ENCODE results near the gene AGPS. TPM values are rescaled to one million over a fixed set of nuclear protein-coding genes. Genes with fewer than 3 reads are reported as not detected.
"Not testable (repeated sequence)": the region's sequence is repeated elsewhere in the genome, so short reads cannot be mapped to it uniquely, and the experiment has no call there.

The AGPS gene
- total RNA-seq, 1 experiment from 2014 or later: 69.9 TPM

DNA sequence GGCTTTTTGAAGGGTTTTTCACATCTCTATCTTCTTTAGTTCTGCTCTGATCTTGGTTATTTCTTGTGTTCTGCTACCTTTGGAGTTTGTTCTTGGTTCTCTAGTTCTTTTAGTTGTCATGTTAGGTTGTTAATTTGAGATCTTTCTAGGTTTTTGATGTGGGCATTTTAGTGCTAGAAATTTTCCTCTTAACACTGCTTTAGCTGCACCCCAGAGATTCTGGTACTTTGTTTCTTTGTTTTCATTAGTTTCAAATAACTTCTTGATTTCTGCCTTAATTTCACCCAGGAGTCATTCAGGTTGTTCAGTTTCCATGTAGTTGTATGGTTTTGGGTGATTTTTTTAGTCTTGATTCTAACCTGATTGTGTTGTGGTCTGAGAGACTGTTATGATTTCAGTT, 34.7 kb downstream of the AGPS start:
- CTCF ChIA-PET: no interaction called here
- no peak overlapping the region for H3K4me3 Mint-ChIP-seq (ENCODE audit: low read depth, unreplicated experiment)
- H3K27me3 Mint-ChIP-seq (ENCODE audit: unreplicated experiment): no peaks in the 10 kb centered on the region
- peaks cover 18% of the 10 kb centered on the region for H3K9me3 Mint-ChIP-seq (ENCODE audit: low read depth, unreplicated experiment)
- no TSS peak for BruUV-seq (replicated peaks)
- H3K27ac Mint-ChIP-seq (ENCODE audit: unreplicated experiment): no peak overlapping the region
- H3K36me3 Mint-ChIP-seq (ENCODE audit: insufficient read depth, unreplicated experiment): peaks cover 6% of the 10 kb centered on the region
- intact Hi-C loops (cut with micrococcal nuclease; ENCODE audit: unreplicated experiment): no loop called here
- H3K4me1 Mint-ChIP-seq (ENCODE audit: low read depth, unreplicated experiment): peaks cover 3% of the 10 kb centered on the region
- TF ChIP-seq, protein P1, sequence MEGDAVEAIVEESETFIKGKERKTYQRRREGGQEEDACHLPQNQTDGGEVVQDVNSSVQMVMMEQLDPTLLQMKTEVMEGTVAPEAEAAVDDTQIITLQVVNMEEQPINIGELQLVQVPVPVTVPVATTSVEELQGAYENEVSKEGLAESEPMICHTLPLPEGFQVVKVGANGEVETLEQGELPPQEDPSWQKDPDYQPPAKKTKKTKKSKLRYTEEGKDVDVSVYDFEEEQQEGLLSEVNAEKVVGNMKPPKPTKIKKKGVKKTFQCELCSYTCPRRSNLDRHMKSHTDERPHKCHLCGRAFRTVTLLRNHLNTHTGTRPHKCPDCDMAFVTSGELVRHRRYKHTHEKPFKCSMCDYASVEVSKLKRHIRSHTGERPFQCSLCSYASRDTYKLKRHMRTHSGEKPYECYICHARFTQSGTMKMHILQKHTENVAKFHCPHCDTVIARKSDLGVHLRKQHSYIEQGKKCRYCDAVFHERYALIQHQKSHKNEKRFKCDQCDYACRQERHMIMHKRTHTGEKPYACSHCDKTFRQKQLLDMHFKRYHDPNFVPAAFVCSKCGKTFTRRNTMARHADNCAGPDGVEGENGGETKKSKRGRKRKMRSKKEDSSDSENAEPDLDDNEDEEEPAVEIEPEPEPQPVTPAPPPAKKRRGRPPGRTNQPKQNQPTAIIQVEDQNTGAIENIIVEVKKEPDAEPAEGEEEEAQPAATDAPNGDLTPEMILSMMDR (IDR thresholded peaks at IDR 0.05; ENCODE audit: unreplicated experiment): no peak
- no peak for DNase-seq

DNA sequence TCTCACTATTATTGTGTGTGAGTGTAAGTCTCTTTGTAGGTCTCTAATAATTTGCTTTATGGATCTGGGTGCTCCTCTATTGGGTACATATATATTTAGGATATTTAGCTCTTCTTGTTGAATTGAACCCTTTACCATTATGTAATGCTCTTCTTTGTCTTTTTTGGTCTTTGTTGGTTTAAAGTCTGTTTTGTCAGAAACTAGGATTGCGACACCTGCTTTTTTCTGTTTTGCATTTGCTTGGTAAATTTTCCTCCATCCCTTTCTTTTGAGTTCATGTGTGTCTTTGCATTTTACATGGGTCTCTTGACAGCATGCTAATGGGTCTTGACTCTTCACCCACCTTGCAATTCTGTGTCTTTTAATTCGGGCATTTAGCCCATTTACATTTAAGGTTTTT, 35.4 kb downstream of the AGPS start:
- peaks cover 18% of the 10 kb centered on the region for H3K9me3 Mint-ChIP-seq (ENCODE audit: low read depth, unreplicated experiment)
- H3K27ac Mint-ChIP-seq (ENCODE audit: unreplicated experiment); H3K36me3 Mint-ChIP-seq (ENCODE audit: insufficient read depth, unreplicated experiment); CTCF ChIA-PET; H3K4me1 Mint-ChIP-seq (ENCODE audit: low read depth, unreplicated experiment); intact Hi-C loops (cut with micrococcal nuclease; ENCODE audit: unreplicated experiment); H3K27me3 Mint-ChIP-seq (ENCODE audit: unreplicated experiment); BruUV-seq (replicated peaks); H3K4me3 Mint-ChIP-seq (ENCODE audit: low read depth, unreplicated experiment); DNase-seq: not testable (repeated sequence)

DNA sequence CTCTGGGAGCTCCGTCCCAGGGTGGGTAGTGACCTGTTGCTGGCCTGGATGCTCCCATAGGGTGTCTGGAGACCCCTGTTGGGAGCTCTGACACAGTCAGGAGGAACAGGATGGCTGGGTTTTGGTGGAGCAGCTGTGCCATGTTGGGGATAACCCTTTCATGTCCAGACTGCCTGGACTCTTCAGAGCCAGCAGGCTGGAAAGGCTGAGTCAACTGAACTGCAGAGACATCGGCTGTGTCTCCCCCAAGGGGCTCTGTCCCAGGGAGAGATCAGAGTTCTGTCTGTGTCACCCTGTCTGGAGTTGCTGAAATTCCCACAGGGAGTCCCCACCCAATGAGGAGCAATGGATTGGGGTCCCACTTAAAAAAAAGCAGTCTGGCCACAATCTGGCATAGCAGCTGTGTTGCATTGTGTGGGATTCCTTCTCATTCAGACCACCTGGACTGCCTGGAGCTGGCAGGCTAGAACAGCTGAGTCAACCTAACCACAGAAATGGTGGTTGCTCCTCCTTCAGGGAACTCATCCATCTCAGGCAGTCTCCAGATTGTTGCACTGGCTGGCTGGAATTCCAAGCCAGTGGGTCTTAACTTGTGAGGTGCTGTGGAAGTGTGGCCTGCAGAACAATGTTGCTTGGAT, 37.2 kb downstream of the AGPS start:
- DNase-seq: no peak
- TF ChIP-seq, protein P1 (IDR thresholded peaks at IDR 0.05; ENCODE audit: unreplicated experiment): no peak
- Mint-ChIP-seq H3K9me3 (ENCODE audit: low read depth, unreplicated experiment) (peaks cover 20% of the 10 kb centered on the region), H3K4me1 (ENCODE audit: low read depth, unreplicated experiment) (no peaks in the 10 kb centered on the region), H3K27me3 (ENCODE audit: unreplicated experiment) (no peaks in the 10 kb centered on the region), H3K4me3 (ENCODE audit: low read depth, unreplicated experiment) (no peak overlapping the region), H3K36me3 (ENCODE audit: insufficient read depth, unreplicated experiment) (peaks cover 4% of the 10 kb centered on the region), H3K27ac (ENCODE audit: unreplicated experiment) (no peak overlapping the region)
- BruUV-seq (replicated peaks): no TSS peak
- intact Hi-C loops (cut with micrococcal nuclease; ENCODE audit: unreplicated experiment): no loop called here
- CTCF ChIA-PET: no interaction called here

DNA sequence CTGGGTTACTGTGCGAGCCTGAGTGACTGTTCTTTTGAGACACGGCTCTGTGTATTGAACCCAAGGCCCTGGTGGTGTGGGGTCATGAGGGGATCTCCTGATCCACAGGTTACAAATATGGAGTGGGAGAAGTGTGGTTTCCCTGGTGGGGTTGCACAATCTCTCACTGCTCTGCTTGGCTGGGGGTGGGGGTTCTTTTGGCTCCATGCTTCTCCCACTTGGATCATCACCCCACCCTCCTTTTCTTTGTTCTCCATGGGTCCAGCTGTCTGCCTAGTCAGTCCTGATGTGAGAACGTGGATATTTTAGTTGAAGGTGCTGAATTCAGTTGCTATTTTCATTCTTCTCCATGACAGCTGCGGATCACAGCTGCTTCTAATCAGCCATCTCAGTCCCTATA, 37.8 kb downstream of the AGPS start:
- no TSS peak for BruUV-seq (replicated peaks)
- Mint-ChIP-seq H3K36me3 (ENCODE audit: insufficient read depth, unreplicated experiment) (peaks cover 4% of the 10 kb centered on the region), H3K27me3 (ENCODE audit: unreplicated experiment) (no peaks in the 10 kb centered on the region), H3K4me1 (ENCODE audit: low read depth, unreplicated experiment) (no peaks in the 10 kb centered on the region), H3K27ac (ENCODE audit: unreplicated experiment) (no peak overlapping the region), H3K9me3 (ENCODE audit: low read depth, unreplicated experiment) (peaks cover 20% of the 10 kb centered on the region), H3K4me3 (ENCODE audit: low read depth, unreplicated experiment) (no peak overlapping the region)
- intact Hi-C loops (cut with micrococcal nuclease; ENCODE audit: unreplicated experiment): no loop called here
- TF ChIP-seq, protein P1 (IDR thresholded peaks at IDR 0.05; ENCODE audit: unreplicated experiment): no peak
- no peak for DNase-seq
- CTCF ChIA-PET: no interaction called here

DNA sequence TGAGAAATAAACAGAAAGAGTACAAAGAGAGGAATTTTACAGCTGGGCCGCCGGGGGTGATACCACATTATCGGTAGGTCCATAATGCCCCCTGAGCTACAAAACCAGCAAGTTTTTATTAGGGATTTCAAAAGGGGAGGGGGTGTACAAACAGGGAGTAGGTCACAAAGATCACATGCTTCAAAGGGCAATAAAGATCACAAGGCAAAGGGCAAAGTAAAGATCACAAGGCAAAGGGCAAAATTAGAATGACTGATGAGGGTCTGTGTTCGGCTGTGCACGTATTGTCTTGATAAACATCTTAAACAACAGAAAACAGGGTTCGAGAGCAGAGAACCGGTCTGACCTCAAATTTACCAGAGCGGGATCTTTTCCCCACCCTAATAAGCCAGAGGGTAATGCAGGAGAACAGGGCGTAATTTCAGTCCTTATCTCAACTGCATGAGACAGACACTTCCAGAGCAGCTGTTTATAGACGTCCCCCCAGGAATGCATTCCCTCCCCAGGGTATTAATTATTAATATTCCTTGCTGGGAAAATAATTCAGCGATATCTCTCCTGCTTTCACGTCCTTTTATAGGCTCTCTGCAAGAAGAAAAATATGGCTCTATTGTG, 38.6 kb downstream of the AGPS start:
- H3K36me3 Mint-ChIP-seq (ENCODE audit: insufficient read depth, unreplicated experiment); H3K27me3 Mint-ChIP-seq (ENCODE audit: unreplicated experiment); CTCF ChIA-PET; DNase-seq; BruUV-seq (replicated peaks); intact Hi-C loops (cut with micrococcal nuclease; ENCODE audit: unreplicated experiment); H3K4me3 Mint-ChIP-seq (ENCODE audit: low read depth, unreplicated experiment); H3K4me1 Mint-ChIP-seq (ENCODE audit: low read depth, unreplicated experiment): not testable (repeated sequence)
- Mint-ChIP-seq H3K9me3 (ENCODE audit: low read depth, unreplicated experiment) (peaks cover 20% of the 10 kb centered on the region), H3K27ac (ENCODE audit: unreplicated experiment) (peak overlapping the region; percentile 50)
